ENCODE measurements around the gene SLC44A1.

SLC44A1 gene

GRCh38 chr9:105399117-105399516, 154.7 kb downstream of the SLC44A1 start:
- no peak for DNase-seq

- no peak for DNase-seq
These were observed 157.2 kb downstream of the SLC44A1 start for GRCh38 chr9:105401651-105402050.

- DNase-seq = no peak
These were observed 159.2 kb downstream of the SLC44A1 start for GRCh38 chr9:105403552-105404248.

- peak; percentile 55 to 73 for DNase-seq
These were observed 161.2 kb downstream of the SLC44A1 start for GRCh38 chr9:105405514-105406131.

GRCh38 chr9:105406369-105406768, 161.9 kb downstream of the SLC44A1 start:
- no peak for DNase-seq

- no peak for DNase-seq
These were observed 169.1 kb downstream of the SLC44A1 start for GRCh38 chr9:105413525-105413924.

- peak; percentile 54 to 71 for DNase-seq
These were observed 170.7 kb downstream of the SLC44A1 start for GRCh38 chr9:105414947-105415661.

GRCh38 chr9:105415662-105415980, 171.2 kb downstream of the SLC44A1 start:
- no peak for DNase-seq

GRCh38 chr9:105416840-105417239, 172.4 kb downstream of the SLC44A1 start:
- DNase-seq = no peak

GRCh38 chr9:105418588-105419500, 174.4 kb downstream of the SLC44A1 start:
- no peak for DNase-seq

- DNase-seq = no peak
These were observed 175.6 kb downstream of the SLC44A1 start for GRCh38 chr9:105419816-105420597.

- DNase-seq = no peak
These were observed 176.7 kb downstream of the SLC44A1 start for GRCh38 chr9:105421154-105421553.

GRCh38 chr9:105421864-105422263, 177.4 kb downstream of the SLC44A1 start:
- no peak for DNase-seq

- DNase-seq = no peak
These were observed 181.5 kb downstream of the SLC44A1 start for GRCh38 chr9:105425816-105426433.

GRCh38 chr9:105426657-105427056, 182.2 kb downstream of the SLC44A1 start:
- no peak for DNase-seq

GRCh38 chr9:105431424-105432246, 187.2 kb downstream of the SLC44A1 start:
- DNase-seq = no peak

GRCh38 chr9:105432247-105432842, 187.9 kb downstream of the SLC44A1 start:
- DNase-seq = no peak

GRCh38 chr9:105435453-105435852, 191.0 kb downstream of the SLC44A1 start:
- DNase-seq = no peak

GRCh38 chr9:105436783-105437182, 192.3 kb downstream of the SLC44A1 start:
- no peak for DNase-seq

GRCh38 chr9:105437704-105438103, 193.3 kb downstream of the SLC44A1 start:
- no peak for DNase-seq
